GM23338 (cell line): Measurements from ENCODE around the gene F7. TPM values are rescaled to one million over a fixed set of nuclear protein-coding genes. Genes with fewer than 3 reads are reported as not detected.

ENCODE experiments used
- ATAC-seq: fragments of 200-7000 bp; cut with Tn5 transposase; 3 replicates; pipeline ENCODE4 v1.9.1; 2020
- DNase-seq: peaks from one replicate; pipeline ENCODE4 v3.0.0-alpha.2; 2015; ENCODE audit warnings: low spot score
- H2AFZ ChIP-seq: fragments of 200-600 bp; sonication (generic); 2 replicates; pipeline ENCODE4 v1.8.0; 2016; ENCODE audit warnings: antibody characterized with exemption, mild to moderate bottlenecking, moderate library complexity
- H3F3A ChIP-seq: fragments of 200-600 bp; sonication (generic); replicated peaks from 2 replicates; pipeline ENCODE4 v1.8.0; 2017; ENCODE audit warnings: antibody characterized with exemption, mixed run types, low read depth
- H3K27ac ChIP-seq: fragments of 200-600 bp; sonication (generic); 2 replicates; pipeline ENCODE4 v1.6.1; 2016; ENCODE audit warnings: low read depth
- H3K27me3 ChIP-seq: fragments of 200-600 bp; sonication (generic); 2 replicates; pipeline ENCODE4 v1.8.0; 2016; ENCODE audit warnings: mild to moderate bottlenecking, mixed run types, moderate library complexity; ENCODE audit not compliant: insufficient read depth
- H3K36me3 ChIP-seq: fragments of 200-600 bp; sonication (generic); 2 replicates; pipeline ENCODE4 v1.8.0; 2016; ENCODE audit warnings: mild to moderate bottlenecking; ENCODE audit not compliant: insufficient read depth
- H3K4me1 ChIP-seq: fragments of 200-600 bp; sonication (generic); 2 replicates; pipeline ENCODE4 v1.8.0; 2016; ENCODE audit warnings: mild to moderate bottlenecking, moderate library complexity; ENCODE audit not compliant: insufficient read depth
- H3K4me2 ChIP-seq: fragments of 200-600 bp; sonication (generic); 2 replicates; pipeline ENCODE4 v1.7.1; 2017; ENCODE audit warnings: mixed run types
- H3K4me3 ChIP-seq: fragments of 200-600 bp; sonication (generic); 2 replicates; pipeline ENCODE4 v1.6.1; 2016; ENCODE audit warnings: mixed run types
- H3K79me2 ChIP-seq: fragments of 200-600 bp; sonication (generic); replicated peaks from 2 replicates; pipeline ENCODE4 v1.8.0; 2017; ENCODE audit warnings: mild to moderate bottlenecking; ENCODE audit not compliant: insufficient read depth
- H3K9me2 ChIP-seq: fragments of 200-600 bp; sonication (generic); 2 replicates; pipeline ENCODE4 v1.8.0; 2017; ENCODE audit not compliant: insufficient read depth
- H4K20me1 ChIP-seq: fragments of 200-600 bp; sonication (generic); replicated peaks from 2 replicates; pipeline ENCODE4 v1.8.0; 2017; ENCODE audit warnings: mild to moderate bottlenecking; ENCODE audit not compliant: insufficient read depth
- H3K27ac Mint-ChIP-seq: 2 replicates; pipeline ENCODE4 v1.8.0; 2020; ENCODE audit warnings: inconsistent platforms, mild to moderate bottlenecking, moderate library complexity, mixed read lengths
- H3K27me3 Mint-ChIP-seq: 3 replicates; pipeline ENCODE4 v1.8.0; 2022; ENCODE audit warnings: low read depth, mild to moderate bottlenecking, moderate library complexity, mixed read lengths, inconsistent platforms; ENCODE audit not compliant: insufficient read depth, poor library complexity
- H3K36me3 Mint-ChIP-seq: 3 replicates; pipeline ENCODE4 v1.8.0; 2021; ENCODE audit warnings: low read depth, mild to moderate bottlenecking, inconsistent platforms, moderate library complexity, mixed read lengths
- H3K4me1 Mint-ChIP-seq: 3 replicates; pipeline ENCODE4 v1.8.0; 2020; ENCODE audit warnings: mild to moderate bottlenecking, inconsistent platforms, mixed read lengths
- H3K4me3 Mint-ChIP-seq: 3 replicates; pipeline ENCODE4 v1.8.0; 2021; ENCODE audit warnings: moderate library complexity, mild to moderate bottlenecking, inconsistent platforms, mixed read lengths
- H3K9me3 Mint-ChIP-seq: 3 replicates; pipeline ENCODE4 v1.8.0; 2020; ENCODE audit warnings: moderate library complexity, mild to moderate bottlenecking, inconsistent platforms, mixed read lengths
- CREB1 ChIP-seq: fragments of 250-450 bp; sonication (Bioruptor Pico); IDR thresholded peaks from 2 replicates; pipeline ENCODE4 v1.5.0; 2020; ENCODE audit warnings: low read depth, mild to moderate bottlenecking, moderate library complexity
- EZH2 ChIP-seq: fragments of 200-600 bp; sonication (generic); IDR thresholded peaks from one replicate; pipeline ENCODE4 v1.8.0; 2017; ENCODE audit warnings: antibody characterized with exemption, mild to moderate bottlenecking, low read depth; ENCODE audit not compliant: unreplicated experiment
- EZH2phosphoT487 ChIP-seq: fragments of 200-600 bp; sonication (generic); IDR thresholded peaks from one replicate; pipeline ENCODE4 v1.8.1; 2018; ENCODE audit warnings: antibody characterized with exemption; ENCODE audit not compliant: unreplicated experiment
- JUNB ChIP-seq: IDR thresholded peaks from one replicate; pipeline ENCODE4 v1.6.1; 2016; ENCODE audit warnings: antibody characterized with exemption; ENCODE audit not compliant: unreplicated experiment
- NANOG ChIP-seq: IDR thresholded peaks from 2 replicates; pipeline ENCODE4 v1.6.1; 2016; ENCODE audit warnings: antibody characterized with exemption, borderline replicate concordance
- POLR2AphosphoS5 ChIP-seq: IDR thresholded peaks from 2 replicates; pipeline ENCODE4 v1.6.1; 2016; ENCODE audit warnings: antibody characterized with exemption, low read depth
- ZNF114 ChIP-seq: fragments of 250-450 bp; sonication (Bioruptor Pico); IDR thresholded peaks from 2 replicates; pipeline ENCODE4 v1.5.0; 2020; ENCODE audit warnings: mild to moderate bottlenecking, moderate library complexity
- ZNF331 ChIP-seq: fragments of 250-450 bp; sonication (Bioruptor Pico); IDR thresholded peaks from 2 replicates; pipeline ENCODE4 v1.5.0; 2020; ENCODE audit warnings: low read depth, mild to moderate bottlenecking, moderate library complexity
- polyA plus RNA-seq: library from polyadenylated mRNA; unstranded; fragments of >200 nt; fragmentation: Nextera tagmentation; extraction: Ambion mirVana; gene quantifications from 2 replicates; pipeline ENCODE4 v1.2.1, GENCODE V29; 2016
- total RNA-seq: library from RNA; depleted of rRNA; stranded (reverse); fragments of >200 nt; shearing (Covaris generic); gene quantifications from 2 replicates; pipeline ENCODE4 v1.2.3, GENCODE V29; 2014
- TF ChIP-seq, protein P1 (sequence below): IDR thresholded peaks from 2 replicates; pipeline ENCODE4 v1.6.1; 2016; ENCODE audit warnings: antibody characterized with exemption
- TF ChIP-seq, protein P2 (sequence below): IDR thresholded peaks from one replicate; pipeline ENCODE4 v1.6.1; 2018; ENCODE audit warnings: antibody characterized with exemption; ENCODE audit not compliant: unreplicated experiment
- TF ChIP-seq, protein P3 (sequence below), 2 experiments: fragments of 200-600 bp in 1 of 2; sonication (generic) in 1 of 2; conservative IDR thresholded peaks; 2 replicates each; pipeline versions ENCODE4 v1.5.1 to v1.6.1; 2016 to 2017; ENCODE audit warnings: antibody characterized with exemption in 2 of 2, low read depth in 2 of 2, mild to moderate bottlenecking in 2 of 2, moderate library complexity in 1 of 2

F7 gene
- total and polyA plus RNA-seq, 2 experiments from 2014 or later = 0.16 to 0.24 TPM

DNA sequence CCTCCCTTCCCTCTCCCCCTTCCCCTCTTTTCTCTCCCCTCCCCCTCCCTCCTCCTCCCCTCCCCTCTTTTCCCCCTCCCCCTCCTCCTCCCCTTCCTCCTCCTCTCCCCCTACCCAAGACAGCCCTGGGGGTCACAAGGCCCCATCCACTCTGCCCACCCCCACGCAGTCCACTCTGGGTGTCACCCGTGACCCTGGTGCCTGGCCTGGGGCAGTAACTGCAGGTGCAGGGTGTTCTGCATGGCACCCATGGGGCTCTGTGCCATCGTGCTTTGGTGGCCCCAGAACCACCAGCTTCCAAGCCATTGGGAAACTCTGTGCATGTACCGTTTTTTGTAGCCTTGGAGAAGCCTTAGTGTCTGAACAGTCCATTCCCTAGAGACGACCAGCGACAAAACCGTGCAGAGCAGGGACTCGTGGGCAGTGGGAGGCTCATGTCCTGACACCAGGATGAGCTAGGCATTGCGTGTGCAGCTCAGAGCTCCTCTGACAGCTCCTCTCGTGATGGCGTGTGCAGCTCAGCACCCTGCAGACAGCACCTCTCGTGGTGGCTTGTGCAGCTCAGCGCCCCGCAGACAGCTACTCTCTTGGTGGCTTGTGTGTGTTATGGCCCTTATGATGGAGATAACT lies 43.7 kb upstream of the F7 start:
- no peak overlapping the region for H3K27ac Mint-ChIP-seq
- peaks cover 12% of the 10 kb centered on the region for H3K27me3 Mint-ChIP-seq

DNA sequence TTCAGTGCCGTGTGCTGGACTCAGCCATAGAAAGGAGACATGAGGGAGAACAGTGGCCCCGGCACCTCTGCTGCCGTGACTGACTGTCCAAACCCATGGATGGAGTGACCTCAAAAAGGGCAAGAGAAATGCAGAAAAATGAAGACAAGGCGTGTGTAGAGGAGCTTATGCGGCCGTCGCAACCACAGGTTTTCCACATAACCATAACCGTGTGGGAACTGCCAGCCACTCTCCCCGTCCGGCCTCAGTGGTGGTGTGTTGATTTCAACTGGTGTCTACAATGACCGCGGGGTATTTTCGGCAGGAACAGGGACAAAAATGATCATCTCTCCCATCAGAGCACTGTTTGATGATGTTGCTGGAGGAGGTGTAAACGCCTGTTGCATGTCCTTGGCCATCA lies 42.9 kb upstream of the F7 start:
- Mint-ChIP-seq H3K4me3 (no peak overlapping the region), H3K4me1 (peaks cover 3% of the 10 kb centered on the region; the same call in 2 of the 3 replicates), H3K27ac (no peak overlapping the region), H3K36me3 (no peaks in the 10 kb centered on the region; the same call in 2 of the 3 replicates), H3K27me3 (peaks cover 12% of the 10 kb centered on the region), H3K9me3 (no peaks in the 10 kb centered on the region)
- DNase-seq = no peak
- no peaks in the 10 kb centered on the region for H3F3A ChIP-seq
- ATAC-seq = no peak
- no peaks in the 10 kb centered on the region for H4K20me1 ChIP-seq
- H3K4me3 ChIP-seq = no peak overlapping the region
- H2AFZ ChIP-seq = no peak overlapping the region
- no peak overlapping the region for H3K4me2 ChIP-seq
- no peaks in the 10 kb centered on the region for H3K79me2 ChIP-seq
- H3K36me3 ChIP-seq = no peaks in the 10 kb centered on the region
- H3K4me1 ChIP-seq = no peaks in the 10 kb centered on the region
- H3K9me2 ChIP-seq = no peaks in the 10 kb centered on the region
- no peaks in the 10 kb centered on the region for H3K27me3 ChIP-seq
- no peak overlapping the region for H3K27ac ChIP-seq
- TF ChIP-seq EZH2phosphoT487 (no peak), NANOG (no peak), ZNF331 (CRISPR knock-in tag) (no peak), JUNB (no peak), CREB1 (CRISPR knock-in tag) (no peak), ZNF114 (CRISPR knock-in tag) (no peak), POLR2AphosphoS5 (no peak)
- TF ChIP-seq, protein P1, sequence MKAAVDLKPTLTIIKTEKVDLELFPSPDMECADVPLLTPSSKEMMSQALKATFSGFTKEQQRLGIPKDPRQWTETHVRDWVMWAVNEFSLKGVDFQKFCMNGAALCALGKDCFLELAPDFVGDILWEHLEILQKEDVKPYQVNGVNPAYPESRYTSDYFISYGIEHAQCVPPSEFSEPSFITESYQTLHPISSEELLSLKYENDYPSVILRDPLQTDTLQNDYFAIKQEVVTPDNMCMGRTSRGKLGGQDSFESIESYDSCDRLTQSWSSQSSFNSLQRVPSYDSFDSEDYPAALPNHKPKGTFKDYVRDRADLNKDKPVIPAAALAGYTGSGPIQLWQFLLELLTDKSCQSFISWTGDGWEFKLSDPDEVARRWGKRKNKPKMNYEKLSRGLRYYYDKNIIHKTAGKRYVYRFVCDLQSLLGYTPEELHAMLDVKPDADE = no peak
- TF ChIP-seq, protein P2, sequence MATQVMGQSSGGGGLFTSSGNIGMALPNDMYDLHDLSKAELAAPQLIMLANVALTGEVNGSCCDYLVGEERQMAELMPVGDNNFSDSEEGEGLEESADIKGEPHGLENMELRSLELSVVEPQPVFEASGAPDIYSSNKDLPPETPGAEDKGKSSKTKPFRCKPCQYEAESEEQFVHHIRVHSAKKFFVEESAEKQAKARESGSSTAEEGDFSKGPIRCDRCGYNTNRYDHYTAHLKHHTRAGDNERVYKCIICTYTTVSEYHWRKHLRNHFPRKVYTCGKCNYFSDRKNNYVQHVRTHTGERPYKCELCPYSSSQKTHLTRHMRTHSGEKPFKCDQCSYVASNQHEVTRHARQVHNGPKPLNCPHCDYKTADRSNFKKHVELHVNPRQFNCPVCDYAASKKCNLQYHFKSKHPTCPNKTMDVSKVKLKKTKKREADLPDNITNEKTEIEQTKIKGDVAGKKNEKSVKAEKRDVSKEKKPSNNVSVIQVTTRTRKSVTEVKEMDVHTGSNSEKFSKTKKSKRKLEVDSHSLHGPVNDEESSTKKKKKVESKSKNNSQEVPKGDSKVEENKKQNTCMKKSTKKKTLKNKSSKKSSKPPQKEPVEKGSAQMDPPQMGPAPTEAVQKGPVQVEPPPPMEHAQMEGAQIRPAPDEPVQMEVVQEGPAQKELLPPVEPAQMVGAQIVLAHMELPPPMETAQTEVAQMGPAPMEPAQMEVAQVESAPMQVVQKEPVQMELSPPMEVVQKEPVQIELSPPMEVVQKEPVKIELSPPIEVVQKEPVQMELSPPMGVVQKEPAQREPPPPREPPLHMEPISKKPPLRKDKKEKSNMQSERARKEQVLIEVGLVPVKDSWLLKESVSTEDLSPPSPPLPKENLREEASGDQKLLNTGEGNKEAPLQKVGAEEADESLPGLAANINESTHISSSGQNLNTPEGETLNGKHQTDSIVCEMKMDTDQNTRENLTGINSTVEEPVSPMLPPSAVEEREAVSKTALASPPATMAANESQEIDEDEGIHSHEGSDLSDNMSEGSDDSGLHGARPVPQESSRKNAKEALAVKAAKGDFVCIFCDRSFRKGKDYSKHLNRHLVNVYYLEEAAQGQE = no peak
- TF ChIP-seq, protein P3, sequence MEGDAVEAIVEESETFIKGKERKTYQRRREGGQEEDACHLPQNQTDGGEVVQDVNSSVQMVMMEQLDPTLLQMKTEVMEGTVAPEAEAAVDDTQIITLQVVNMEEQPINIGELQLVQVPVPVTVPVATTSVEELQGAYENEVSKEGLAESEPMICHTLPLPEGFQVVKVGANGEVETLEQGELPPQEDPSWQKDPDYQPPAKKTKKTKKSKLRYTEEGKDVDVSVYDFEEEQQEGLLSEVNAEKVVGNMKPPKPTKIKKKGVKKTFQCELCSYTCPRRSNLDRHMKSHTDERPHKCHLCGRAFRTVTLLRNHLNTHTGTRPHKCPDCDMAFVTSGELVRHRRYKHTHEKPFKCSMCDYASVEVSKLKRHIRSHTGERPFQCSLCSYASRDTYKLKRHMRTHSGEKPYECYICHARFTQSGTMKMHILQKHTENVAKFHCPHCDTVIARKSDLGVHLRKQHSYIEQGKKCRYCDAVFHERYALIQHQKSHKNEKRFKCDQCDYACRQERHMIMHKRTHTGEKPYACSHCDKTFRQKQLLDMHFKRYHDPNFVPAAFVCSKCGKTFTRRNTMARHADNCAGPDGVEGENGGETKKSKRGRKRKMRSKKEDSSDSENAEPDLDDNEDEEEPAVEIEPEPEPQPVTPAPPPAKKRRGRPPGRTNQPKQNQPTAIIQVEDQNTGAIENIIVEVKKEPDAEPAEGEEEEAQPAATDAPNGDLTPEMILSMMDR (conservative IDR thresholded peaks at IDR 0.05; ENCODE audit: low read depth in 2 of 2) = no peak

More for the DNA sequence above, 43.7 kb upstream of the F7 start:
- Mint-ChIP-seq H3K9me3 (no peaks in the 10 kb centered on the region), H3K4me1 (peaks cover 3% of the 10 kb centered on the region; the same call in 2 of the 3 replicates), H3K4me3 (no peak overlapping the region), H3K36me3 (no peaks in the 10 kb centered on the region; the same call in 2 of the 3 replicates)
- ATAC-seq (no peak), DNase-seq (no peak)
- Histone ChIP-seq H3K9me2 (no peaks in the 10 kb centered on the region), H3K4me3 (no peak overlapping the region), H3K79me2 (no peaks in the 10 kb centered on the region), H4K20me1 (no peaks in the 10 kb centered on the region), H2AFZ (no peak overlapping the region), H3F3A (no peaks in the 10 kb centered on the region), H3K27ac (no peak overlapping the region), H3K4me1 (no peaks in the 10 kb centered on the region), H3K36me3 (no peaks in the 10 kb centered on the region), H3K27me3 (no peaks in the 10 kb centered on the region), H3K4me2 (no peak overlapping the region)
- no peak for TF ChIP-seq NANOG
- TF ChIP-seq EZH2 = no peak
- TF ChIP-seq, protein P1 = no peak
